H1 (cell line): ENCODE measurements around the gene LEMD1. TPM values are rescaled to one million over a fixed set of nuclear protein-coding genes. Genes with fewer than 3 reads are reported as not detected.

Experiments
- MAX ChIP-seq: IDR thresholded peaks from 2 replicates; pipeline ENCODE4 v1.6.1; 2012; ENCODE audit warnings: inconsistent platforms
- RBBP5 ChIP-seq: IDR thresholded peaks from 2 replicates; pipeline ENCODE4 v1.7.1; 2012; ENCODE audit warnings: low read depth, mild to moderate bottlenecking, inconsistent platforms, low read length, moderate library complexity, borderline replicate concordance
- RXRA ChIP-seq: IDR thresholded peaks from 2 replicates; pipeline ENCODE4 v1.6.1; 2011; ENCODE audit warnings: low read depth, mild to moderate bottlenecking, low read length, moderate library complexity; ENCODE audit not compliant: insufficient read depth
- SP1 ChIP-seq: IDR thresholded peaks from 2 replicates; pipeline ENCODE4 v1.6.1; 2011; ENCODE audit warnings: low read depth, low read length
- SP4 ChIP-seq: IDR thresholded peaks from 2 replicates; pipeline ENCODE4 v1.6.1; 2012; ENCODE audit warnings: low read length, inconsistent platforms
- TAF1 ChIP-seq: IDR thresholded peaks from 2 replicates; pipeline ENCODE4 v1.6.1; 2011; ENCODE audit warnings: mild to moderate bottlenecking, low read depth, low read length
- TCF12 ChIP-seq: IDR thresholded peaks from 2 replicates; pipeline ENCODE4 v1.6.1; 2011; ENCODE audit warnings: low read depth, mild to moderate bottlenecking, low read length
- TEAD4 ChIP-seq: IDR thresholded peaks from 2 replicates; pipeline ENCODE4 v1.6.1; 2012; ENCODE audit warnings: low read depth, low read length, inconsistent platforms, mixed read lengths
- polyA plus RNA-seq, 7 experiments: library from polyadenylated mRNA; depleted of rRNA in 3 of 7; stranded (reverse) in 5 of 7; unstranded in 2 of 7; fragments of >200 nt in 5 of 7; fragments of 200-250 nt in 2 of 7; gene quantifications; 1 replicate in 5 of 7; 2 replicates in 1 of 7; 4 replicates in 1 of 7; pipeline versions ENCODE4 v1.2.1 to v1.2.3, GENCODE V29; 2011 to 2013; ENCODE audit warnings: missing spikeins in 2 of 7, mixed read lengths in 2 of 7
- total RNA-seq: library from RNA; stranded (reverse); fragmentation: NEBNext Ultra II Directional; extraction: Animal tissue kit (Norgen Biotek cat#: 25700); gene quantifications from 2 replicates; pipeline ENCODE4 v1.2.1, GENCODE V29; 2021

LEMD1 gene
- total and polyA plus RNA-seq, 2 of the 8 experiments (the other 6 are each of a cell fraction or from before 2014, with no cell fraction given): 10.0 to 10.5 TPM

GRCh38 chr1:205335692-205336091, 86.2 kb downstream of the LEMD1 start (continued):
- TF ChIP-seq TCF12: 0 out of 2 replicates have a peak, but pooled peaks have one; percentile 10
- TF ChIP-seq RXRA: 0 out of 2 replicates have a peak, but pooled peaks have one; percentile 30
- no peak for TF ChIP-seq MAX
- no peak for TF ChIP-seq RBBP5
- TF ChIP-seq SP1: 0 out of 2 replicates have a peak, but pooled peaks have one; percentile 29
- 0 out of 2 replicates have a peak, but pooled peaks have one; percentile 23 for TF ChIP-seq TEAD4
- TF ChIP-seq TAF1: no peak
- peak; percentile 39; the same call in 1 of the 2 replicates for TF ChIP-seq SP4
- TF ChIP-seq, all 59 proteins: peak for 11
